GM12878 (cell line): ENCODE data around the gene SLC2A9. TPM values are rescaled to one million over a fixed set of nuclear protein-coding genes. Genes with fewer than 3 reads are reported as not detected.

ENCODE experiments used
- BHLHE40 ChIP-seq, 2 experiments: fragments of 450-650 bp in 1 of 2; IDR thresholded peaks; 2 replicates each; pipeline ENCODE4 v1.6.1; 2011 to 2017; ENCODE audit warnings: low read depth in 2 of 2, borderline replicate concordance in 1 of 2, improper control_type of control experiment in 1 of 2, low read length in 1 of 2, mild to moderate bottlenecking in 1 of 2
- CHD2 ChIP-seq: IDR thresholded peaks from 2 replicates; pipeline ENCODE4 v1.6.1; 2011; ENCODE audit warnings: low read depth, low read length, improper control_type of control experiment, borderline replicate concordance
- CUX1 ChIP-seq: IDR thresholded peaks from 2 replicates; pipeline ENCODE4 v1.6.1; 2012; ENCODE audit warnings: improper control_type of control experiment, low read depth, low read length; ENCODE audit not compliant: insufficient replicate concordance
- EP300 ChIP-seq, 2 experiments: fragments of 150-350 bp in 1 of 2; IDR thresholded peaks; 2 replicates each; pipeline ENCODE4 v1.6.1; 2011 to 2012; ENCODE audit warnings: low read depth in 2 of 2, low read length in 2 of 2, borderline replicate concordance in 1 of 2, improper control_type of control experiment in 1 of 2, inconsistent platforms in 1 of 2; ENCODE audit not compliant: control insufficient read depth in 1 of 2
- ESRRA ChIP-seq: IDR thresholded peaks from 2 replicates; pipeline ENCODE4 v1.6.1; 2012; ENCODE audit warnings: mild to moderate bottlenecking, low read length, improper control_type of control experiment
- MXI1 ChIP-seq: fragments of 150-350 bp; IDR thresholded peaks from 2 replicates; pipeline ENCODE4 v1.6.1; 2011; ENCODE audit warnings: low read depth, mild to moderate bottlenecking, inconsistent platforms, low read length, improper control_type of control experiment
- NRF1 ChIP-seq: conservative IDR thresholded peaks from 2 replicates; pipeline ENCODE4 v1.6.1; 2011; ENCODE audit warnings: mild to moderate bottlenecking, low read depth, low read length, improper control_type of control experiment
- RCOR1 ChIP-seq: conservative IDR thresholded peaks from 2 replicates; pipeline ENCODE4 v1.6.1; 2012; ENCODE audit warnings: low read depth, low read length, improper control_type of control experiment
- SIN3A ChIP-seq: IDR thresholded peaks from 2 replicates; pipeline ENCODE4 v1.6.1; 2012; ENCODE audit warnings: low read depth, low read length, improper control_type of control experiment
- SMAD5 ChIP-seq: IDR thresholded peaks from 2 replicates; pipeline ENCODE4 v1.6.1; 2016; ENCODE audit warnings: antibody characterized with exemption, low read depth
- SMC3 ChIP-seq: IDR thresholded peaks from 2 replicates; pipeline ENCODE4 v1.6.1; 2011; ENCODE audit warnings: low read length, improper control_type of control experiment, borderline replicate concordance
- SREBF1 ChIP-seq: IDR thresholded peaks from 2 replicates; pipeline ENCODE4 v1.6.1; 2012; ENCODE audit warnings: mild to moderate bottlenecking, low read length
- TARDBP ChIP-seq: IDR thresholded peaks from 2 replicates; pipeline ENCODE4 v1.6.1; 2016; ENCODE audit warnings: borderline replicate concordance
- TCF3 ChIP-seq: IDR thresholded peaks from 2 replicates; pipeline ENCODE4 v1.6.1; 2012; ENCODE audit warnings: low read depth, mild to moderate bottlenecking, low read length, borderline replicate concordance; ENCODE audit not compliant: insufficient read depth
- USF2 ChIP-seq: IDR thresholded peaks from 2 replicates; pipeline ENCODE4 v1.6.1; 2011; ENCODE audit warnings: low read depth, low read length, improper control_type of control experiment, borderline replicate concordance
- YBX1 ChIP-seq: fragments of 450-650 bp; IDR thresholded peaks from 2 replicates; pipeline ENCODE4 v1.6.1; 2016; ENCODE audit warnings: antibody characterized with exemption
- YY1 ChIP-seq: IDR thresholded peaks from 2 replicates; pipeline ENCODE4 v1.6.1; 2011; ENCODE audit warnings: low read depth, mild to moderate bottlenecking, low read length
- ZSCAN29 ChIP-seq: fragments of 450-650 bp; IDR thresholded peaks from 2 replicates; pipeline ENCODE4 v1.6.1; 2017; ENCODE audit warnings: mild to moderate bottlenecking, moderate library complexity
- polyA plus RNA-seq, 11 experiments: library from polyadenylated mRNA; depleted of rRNA in 4 of 11; unstranded in 6 of 11; stranded (reverse) in 5 of 11; fragments of >200 nt; fragmentation: Nextera tagmentation in 4 of 11; fragmentation: Illumina TruSeq in 1 of 11; extraction: Ambion mirVana in 4 of 11; extraction: Trizol in 1 of 11; gene quantifications; 1 replicate in 1 of 11; 2 replicates in 10 of 11; pipeline versions ENCODE4 v1.2.1 to v1.2.3, GENCODE V29; 2011 to 2016; ENCODE audit warnings: inconsistent platforms in 2 of 11, missing spikeins in 2 of 11, low read depth in 1 of 11
- total RNA-seq, 4 experiments: library from RNA; depleted of rRNA in 3 of 4; stranded (reverse); fragments of >200 nt in 3 of 4; fragmentation: Illumina TruSeq in 1 of 4; extraction: Trizol in 1 of 4; gene quantifications; 2 replicates each; pipeline versions ENCODE4 v1.2.1 to v1.2.3, GENCODE V29; 2013 to 2021
- TF ChIP-seq, protein P1 (sequence below): IDR thresholded peaks from 2 replicates; pipeline ENCODE4 v1.6.1; 2011; ENCODE audit warnings: low read depth, mild to moderate bottlenecking, low read length, moderate library complexity, borderline replicate concordance; ENCODE audit errors: extremely low read depth
- TF ChIP-seq, protein P2 (sequence below): fragments of 150-350 bp; IDR thresholded peaks from 2 replicates; pipeline ENCODE4 v1.6.1; 2016; ENCODE audit warnings: low read depth, low read length

Gene SLC2A9
- total and polyA plus RNA-seq, 10 of the 15 experiments (the other 5 are each of a cell fraction or from before 2014, with no cell fraction given): 0.28 to 2.8 (median 1.2) TPM

GRCh38 chr4:10018818-10019461 lies 2.4 kb downstream of the SLC2A9 start (continued):
- no peak for TF ChIP-seq CUX1
- no peak for TF ChIP-seq ESRRA
- TF ChIP-seq, protein P1, sequence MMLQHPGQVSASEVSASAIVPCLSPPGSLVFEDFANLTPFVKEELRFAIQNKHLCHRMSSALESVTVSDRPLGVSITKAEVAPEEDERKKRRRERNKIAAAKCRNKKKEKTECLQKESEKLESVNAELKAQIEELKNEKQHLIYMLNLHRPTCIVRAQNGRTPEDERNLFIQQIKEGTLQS: 0 out of 2 replicates have a peak, but pooled peaks have one; percentile 49
- no peak; the same call in 1 of the 2 replicates for TF ChIP-seq SIN3A
- peak in 1 of 2 experiments; percentile 65; a peak in 2 of 4 replicates for TF ChIP-seq BHLHE40 (IDR thresholded peaks at IDR 0.05; ENCODE audit: borderline replicate concordance in 1 of 2, low read depth in 2 of 2, low read length in 1 of 2)
- no peak for TF ChIP-seq SMAD5
- TF ChIP-seq, protein P2, sequence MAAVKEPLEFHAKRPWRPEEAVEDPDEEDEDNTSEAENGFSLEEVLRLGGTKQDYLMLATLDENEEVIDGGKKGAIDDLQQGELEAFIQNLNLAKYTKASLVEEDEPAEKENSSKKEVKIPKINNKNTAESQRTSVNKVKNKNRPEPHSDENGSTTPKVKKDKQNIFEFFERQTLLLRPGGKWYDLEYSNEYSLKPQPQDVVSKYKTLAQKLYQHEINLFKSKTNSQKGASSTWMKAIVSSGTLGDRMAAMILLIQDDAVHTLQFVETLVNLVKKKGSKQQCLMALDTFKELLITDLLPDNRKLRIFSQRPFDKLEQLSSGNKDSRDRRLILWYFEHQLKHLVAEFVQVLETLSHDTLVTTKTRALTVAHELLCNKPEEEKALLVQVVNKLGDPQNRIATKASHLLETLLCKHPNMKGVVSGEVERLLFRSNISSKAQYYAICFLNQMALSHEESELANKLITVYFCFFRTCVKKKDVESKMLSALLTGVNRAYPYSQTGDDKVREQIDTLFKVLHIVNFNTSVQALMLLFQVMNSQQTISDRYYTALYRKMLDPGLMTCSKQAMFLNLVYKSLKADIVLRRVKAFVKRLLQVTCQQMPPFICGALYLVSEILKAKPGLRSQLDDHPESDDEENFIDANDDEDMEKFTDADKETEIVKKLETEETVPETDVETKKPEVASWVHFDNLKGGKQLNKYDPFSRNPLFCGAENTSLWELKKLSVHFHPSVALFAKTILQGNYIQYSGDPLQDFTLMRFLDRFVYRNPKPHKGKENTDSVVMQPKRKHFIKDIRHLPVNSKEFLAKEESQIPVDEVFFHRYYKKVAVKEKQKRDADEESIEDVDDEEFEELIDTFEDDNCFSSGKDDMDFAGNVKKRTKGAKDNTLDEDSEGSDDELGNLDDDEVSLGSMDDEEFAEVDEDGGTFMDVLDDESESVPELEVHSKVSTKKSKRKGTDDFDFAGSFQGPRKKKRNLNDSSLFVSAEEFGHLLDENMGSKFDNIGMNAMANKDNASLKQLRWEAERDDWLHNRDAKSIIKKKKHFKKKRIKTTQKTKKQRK: no peak
- TF ChIP-seq TCF3: no peak
- no peak for TF ChIP-seq ZSCAN29
- TF ChIP-seq EP300 (IDR thresholded peaks at IDR 0.05; ENCODE audit: borderline replicate concordance in 1 of 2, control insufficient read depth in 1 of 2, low read depth in 2 of 2, low read length in 2 of 2): no peak
- TF ChIP-seq YBX1: no peak
- no peak for TF ChIP-seq TARDBP
- peak; percentile 94 for TF ChIP-seq SMC3
- no peak for TF ChIP-seq MXI1
- TF ChIP-seq SREBF1: no peak
- peak; percentile 63; the same call in 1 of the 2 replicates for TF ChIP-seq YY1
- TF ChIP-seq RCOR1: no peak
- peak; percentile 58 for TF ChIP-seq CHD2
- TF ChIP-seq NRF1: no peak
- TF ChIP-seq USF2: peak; percentile 42
